Stimulated activated CD8-positive, alpha-beta memory T cell treated with anti-CD3 and anti-CD28 coated beads, Interleukin-2, amount 100 ng/mL, for 48 hours (primary cell): ENCODE data around the gene CLDN12.

Source experiments
- DNase-seq, 2 donors: peaks; one replicate each; pipeline ENCODE4 v3.0.0-alpha.2; 2020; ENCODE audit warnings: low read depth in 2 of 2

The CLDN12 gene

GRCh38 chr7:90403174-90404113, at the start of gene CLDN12:
Gene CLDN12 (plus strand): TSS chr7:90403461. CDS start chr7:90412677, 9,216 bp downstream.
- DNase-seq = peak; percentile 50 to 62

DNA sequence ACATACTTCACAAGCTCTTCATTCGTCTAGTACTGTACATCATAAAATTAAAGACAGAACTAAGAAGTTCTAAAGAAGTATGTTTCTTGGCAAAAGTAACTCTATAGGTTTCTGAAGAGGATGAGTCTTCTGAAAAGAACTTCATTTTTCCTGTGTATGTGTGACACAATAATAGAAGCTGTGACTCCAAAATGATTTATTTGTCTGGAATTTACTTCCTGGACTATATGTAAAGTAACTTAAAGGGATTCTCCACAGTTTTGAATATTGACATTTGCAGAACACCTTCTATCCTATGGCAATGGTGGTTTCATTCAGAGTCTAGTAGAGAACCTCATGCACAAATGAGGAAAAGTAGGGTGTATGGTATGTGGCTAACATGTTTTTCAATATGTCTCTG, 19.8 kb upstream of the CLDN12 start:
- no peak for DNase-seq

DNA sequence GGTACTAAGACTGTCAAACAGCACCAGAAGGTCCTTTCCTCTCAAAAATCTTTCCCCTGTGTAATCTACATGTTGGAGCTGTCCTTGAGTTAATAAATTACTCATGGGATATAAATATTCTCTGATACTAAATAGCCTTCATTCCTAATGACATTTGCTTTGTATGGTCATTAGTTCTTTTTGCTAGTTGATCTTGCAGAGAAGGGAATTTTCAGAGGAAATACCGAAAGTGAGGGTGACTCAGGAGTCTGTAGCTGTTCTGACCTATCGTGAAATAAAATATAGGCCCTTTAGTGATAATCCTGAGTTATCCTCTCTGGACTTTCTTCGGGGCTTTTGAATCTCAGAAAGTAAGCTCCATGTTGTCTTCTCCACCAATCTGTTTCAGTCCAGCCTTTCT, 19.4 kb upstream of the CLDN12 start:
- no peak for DNase-seq

- DNase-seq = no peak
Measured at GRCh38 chr7:90384433-90384832, 18.8 kb upstream of the CLDN12 start.

GRCh38 chr7:90387470-90388240, 15.6 kb upstream of the CLDN12 start:
- no peak for DNase-seq

DNA sequence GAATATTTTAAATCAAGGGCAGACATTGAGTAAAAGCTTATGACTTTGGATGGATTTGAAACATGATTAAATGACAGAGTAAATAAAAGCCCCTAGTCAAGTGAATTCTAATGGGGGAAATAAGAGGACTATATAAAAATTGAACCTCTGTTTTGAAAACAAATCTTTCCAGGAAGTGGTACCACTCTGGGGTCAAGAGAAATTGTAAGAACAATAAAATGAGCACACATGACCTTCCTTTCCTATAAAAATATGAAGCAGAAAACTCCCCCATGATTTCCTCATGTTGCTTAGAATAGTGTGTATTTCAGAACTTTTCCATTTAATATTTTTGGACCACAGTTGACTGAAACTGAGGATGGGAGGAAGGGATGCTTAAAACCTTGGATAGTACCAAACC, 12.3 kb upstream of the CLDN12 start:
- no peak for DNase-seq

GRCh38 chr7:90391488-90391887, 11.8 kb upstream of the CLDN12 start:
- DNase-seq = no peak

GRCh38 chr7:90396420-90396819, 6.8 kb upstream of the CLDN12 start:
- no peak for DNase-seq

GRCh38 chr7:90401989-90402388, 1.3 kb upstream of the CLDN12 start:
- no peak for DNase-seq

- no peak for DNase-seq
Measured at GRCh38 chr7:90402785-90403173, 482 bp upstream of the CLDN12 start.

- DNase-seq = no peak
Measured at GRCh38 chr7:90404777-90405176, 1.5 kb downstream of the CLDN12 start.

DNA sequence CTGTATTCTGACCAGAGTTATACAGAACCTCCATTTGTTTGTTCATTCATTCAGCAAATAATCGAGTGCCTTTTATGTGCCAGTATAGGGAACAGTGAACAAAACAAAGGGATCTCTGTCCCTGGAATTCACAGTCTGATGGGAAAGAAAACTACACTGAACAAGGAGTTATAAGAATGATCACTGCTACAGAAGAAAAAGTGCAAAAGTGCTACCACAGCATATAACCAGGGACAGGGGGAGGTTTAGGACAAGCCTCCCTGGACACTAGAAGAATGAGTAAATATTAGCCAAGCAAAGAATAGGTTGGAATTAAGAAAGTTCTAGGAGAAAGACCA, 4.2 kb downstream of the CLDN12 start:
- DNase-seq = no peak

DNA sequence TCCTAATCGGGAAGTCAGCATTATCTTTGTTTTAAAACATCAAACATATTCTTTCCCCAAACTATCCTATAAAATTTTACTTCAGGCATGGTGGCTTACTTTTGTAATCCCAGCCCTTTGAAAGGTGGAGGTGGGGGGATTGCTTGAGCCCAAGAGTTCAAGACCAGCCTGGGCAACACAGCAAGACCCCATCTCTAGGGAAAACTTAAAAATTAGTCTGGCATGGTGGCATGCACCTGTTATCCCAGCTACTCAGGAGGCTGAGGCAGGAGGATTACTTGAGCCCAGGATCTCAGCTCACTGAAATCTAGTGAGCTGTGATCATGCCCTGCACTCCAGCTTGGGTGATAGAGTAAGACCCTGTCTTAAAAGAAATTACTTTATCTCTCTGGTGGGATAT, 4.9 kb downstream of the CLDN12 start:
- DNase-seq = no peak

- no peak for DNase-seq
Measured at GRCh38 chr7:90409667-90410066, 6.4 kb downstream of the CLDN12 start.

DNA sequence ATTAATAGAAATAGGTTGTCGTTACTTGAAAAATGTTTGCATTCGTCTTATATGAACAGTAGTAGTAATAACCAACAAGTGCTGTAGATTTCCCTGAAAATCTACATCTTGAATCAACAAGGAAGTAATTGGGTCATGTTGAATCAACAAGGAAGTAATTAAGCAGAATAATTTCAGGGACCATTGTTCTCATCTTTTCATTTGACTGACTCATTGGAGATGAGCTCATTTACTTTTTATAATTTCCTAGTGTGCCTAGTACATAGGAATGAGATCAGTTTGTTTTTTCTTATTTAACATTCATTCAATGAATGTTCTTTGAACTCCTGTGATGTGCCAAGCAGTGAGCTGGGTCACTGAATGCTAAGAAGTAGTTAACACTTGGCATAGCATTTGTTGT, 8.2 kb downstream of the CLDN12 start:
- no peak for DNase-seq

GRCh38 chr7:90412458-90413184, 9.4 kb downstream of the CLDN12 start:
- DNase-seq = peak in 1 of 2 donors; percentile 17

- DNase-seq = no peak
Measured at GRCh38 chr7:90413185-90413528, 9.9 kb downstream of the CLDN12 start.

DNA sequence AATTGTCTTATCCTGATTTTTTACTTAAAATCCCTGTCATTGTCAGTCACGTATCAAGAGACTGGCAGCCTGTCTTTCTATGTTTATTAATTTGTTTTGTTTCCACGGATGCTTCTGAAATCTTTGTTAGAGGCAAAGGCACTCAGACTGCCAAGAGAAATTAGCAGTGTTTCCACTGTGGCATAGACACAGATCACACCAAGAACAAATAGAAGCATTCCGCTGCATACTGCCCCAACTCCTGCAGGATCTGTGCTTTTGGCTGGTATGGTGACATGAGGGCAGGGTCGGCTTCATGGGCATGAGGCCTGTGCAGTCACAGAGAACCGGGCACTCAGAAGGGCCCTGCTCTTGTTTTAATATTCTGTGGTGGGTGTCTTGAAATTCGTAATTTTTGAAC, 18.4 kb downstream of the CLDN12 start:
- no peak for DNase-seq

- DNase-seq = no peak
Measured at GRCh38 chr7:90424720-90425119, 21.5 kb downstream of the CLDN12 start.

DNA sequence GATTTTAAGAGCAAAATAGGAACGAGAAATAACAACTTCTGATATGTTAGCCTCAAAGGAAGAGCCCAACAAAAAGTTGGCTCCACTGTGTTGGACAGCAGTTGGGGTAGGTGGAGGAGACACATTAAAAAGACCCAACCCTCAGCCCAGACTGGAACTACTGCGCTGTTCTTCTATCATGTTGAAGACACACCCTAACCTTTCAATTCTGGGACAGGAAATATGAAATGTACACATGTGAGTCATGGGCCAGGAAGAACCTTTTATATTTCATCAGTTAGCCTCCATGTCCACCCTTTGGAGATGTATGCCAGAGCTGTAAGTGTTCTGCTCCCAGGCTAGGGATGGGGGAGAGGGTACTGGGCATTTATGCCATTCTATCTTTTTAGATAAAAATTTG, 22.1 kb downstream of the CLDN12 start:
- no peak for DNase-seq

- DNase-seq = no peak
Measured at GRCh38 chr7:90430614-90431460, 27.6 kb downstream of the CLDN12 start.

GRCh38 chr7:90432752-90433151, 29.5 kb downstream of the CLDN12 start:
- no peak for DNase-seq
